IMR-90 (cell line): ENCODE data around the gene BICD1. TPM values are rescaled to one million over a fixed set of nuclear protein-coding genes. Genes with fewer than 3 reads are reported as not detected.

Experiments
- ATAC-seq: fragments of 200-7000 bp; cut with Tn5 transposase; 2 replicates; pipeline ENCODE4 v1.9.1; 2020; ENCODE audit warnings: low read depth, mild to moderate bottlenecking, moderate library complexity
- BruUV-seq: library from RNA; stranded (reverse); fragments of 400-500 nt; replicated peaks from 2 replicates; lab custom pipeline; 2021; lab: Mats Ljungman, UMichigan
- CTCF ChIA-PET: fragments of 300-600 bp; formaldehyde crosslinking; extraction: SDS; loops from one replicate; lab custom pipeline; 2021; ENCODE audit warnings: antibody characterized with exemption; lab: Yijun Ruan, JAX
- POLR2A ChIA-PET: fragments of 300-600 bp; sonication (Branson Sonifier 250); formaldehyde crosslinking; loops from one replicate; lab custom pipeline; 2022; ENCODE audit warnings: antibody characterized with exemption; ENCODE audit not compliant: unreplicated experiment; lab: Charles Lee
- DNase-seq: peaks from one replicate; pipeline ENCODE4 v3.0.0; 2013
- H2AFZ ChIP-seq: replicated peaks from 2 replicates; pipeline ENCODE3; 2013; ENCODE audit warnings: low read length, mild to moderate bottlenecking; ENCODE audit not compliant: poor library complexity
- H2AK5ac ChIP-seq: 2 replicates; pipeline ENCODE4 v1.6.1; 2013; ENCODE audit warnings: low read depth, low read length, inconsistent platforms
- H2AK9ac ChIP-seq: replicated peaks from 2 replicates; pipeline ENCODE3; 2013; ENCODE audit warnings: mild to moderate bottlenecking, low read depth, low read length, moderate library complexity; ENCODE audit not compliant: poor library complexity
- H2BK120ac ChIP-seq: 2 replicates; pipeline ENCODE4 v1.6.1; 2013; ENCODE audit warnings: low read depth, low read length, inconsistent platforms
- H2BK15ac ChIP-seq: 3 replicates; pipeline ENCODE4 v1.6.1; 2013; ENCODE audit warnings: low read depth, low read length, inconsistent platforms
- H2BK20ac ChIP-seq: 2 replicates; pipeline ENCODE4 v1.6.1; 2013; ENCODE audit warnings: low read depth, mild to moderate bottlenecking, inconsistent platforms, low read length, moderate library complexity
- H2BK5ac ChIP-seq: 2 replicates; pipeline ENCODE4 v1.6.1; 2013; ENCODE audit warnings: mild to moderate bottlenecking, low read depth, low read length, inconsistent platforms; ENCODE audit not compliant: poor library complexity, severe bottlenecking
- H3K14ac ChIP-seq: replicated peaks from 2 replicates; pipeline ENCODE4 v1.6.1; 2013; ENCODE audit warnings: low read depth, low read length, inconsistent platforms
- H3K18ac ChIP-seq: 2 replicates; pipeline ENCODE4 v1.6.1; 2013; ENCODE audit warnings: low read depth, low read length, control low read depth
- H3K23ac ChIP-seq: 2 replicates; pipeline ENCODE4 v1.6.1; 2013; ENCODE audit warnings: low read depth, low read length, inconsistent platforms
- H3K27ac ChIP-seq: 2 replicates; pipeline ENCODE4 v1.5.1; 2013; ENCODE audit warnings: mild to moderate bottlenecking, control low read depth, low read length; ENCODE audit not compliant: insufficient read depth
- H3K27me3 ChIP-seq: 2 replicates; pipeline ENCODE4 v1.6.1; 2013; ENCODE audit warnings: low read length; ENCODE audit not compliant: control insufficient read depth, insufficient read depth
- H3K36me3 ChIP-seq: 2 replicates; pipeline ENCODE4 v1.6.1; 2013; ENCODE audit warnings: low read length, mixed read lengths; ENCODE audit not compliant: control insufficient read depth, insufficient read depth
- H3K4ac ChIP-seq: 2 replicates; pipeline ENCODE4 v1.6.1; 2013; ENCODE audit warnings: low read depth, low read length, inconsistent platforms
- H3K4me1 ChIP-seq: 2 replicates; pipeline ENCODE4 v1.6.1; 2013; ENCODE audit warnings: low read length, mixed read lengths; ENCODE audit not compliant: control insufficient read depth, insufficient read depth
- H3K4me2 ChIP-seq: 2 replicates; pipeline ENCODE4 v1.6.1; 2013; ENCODE audit warnings: low read depth, mild to moderate bottlenecking, control low read depth, low read length, moderate library complexity
- H3K4me3 ChIP-seq: 2 replicates; pipeline ENCODE4 v1.5.1; 2013; ENCODE audit warnings: low read depth, mild to moderate bottlenecking, control low read depth, low read length, moderate library complexity; ENCODE audit not compliant: insufficient read depth
- H3K56ac ChIP-seq: 2 replicates; pipeline ENCODE4 v1.6.1; 2013; ENCODE audit warnings: low read length, inconsistent platforms; ENCODE audit not compliant: insufficient read depth; ENCODE audit errors: extremely low read depth
- H3K79me1 ChIP-seq, 2 experiments: 2 replicates each; pipeline ENCODE4 v1.6.1; 2013; ENCODE audit warnings: low read length in 2 of 2, inconsistent platforms in 1 of 2, low read depth in 1 of 2
- H3K9ac ChIP-seq: 2 replicates; pipeline ENCODE4 v1.6.1; 2013; ENCODE audit warnings: low read depth, low read length, control low read depth
- H3K9me1 ChIP-seq: 2 replicates; pipeline ENCODE4 v1.6.1; 2013; ENCODE audit warnings: low read length, inconsistent platforms; ENCODE audit not compliant: insufficient read depth
- H3K9me3 ChIP-seq: 2 replicates; pipeline ENCODE4 v1.6.1; 2013; ENCODE audit warnings: low read length; ENCODE audit not compliant: control insufficient read depth, insufficient read depth
- H4K20me1 ChIP-seq: 2 replicates; pipeline ENCODE4 v1.6.1; 2013; ENCODE audit warnings: low read length, inconsistent platforms; ENCODE audit not compliant: insufficient read depth
- H4K5ac ChIP-seq: 2 replicates; pipeline ENCODE4 v1.6.1; 2013; ENCODE audit warnings: mild to moderate bottlenecking, low read depth, low read length, control low read depth
- H4K8ac ChIP-seq, 2 experiments: 2 replicates each; pipeline ENCODE4 v1.6.1; 2013; ENCODE audit warnings: low read depth in 2 of 2, low read length in 2 of 2, control low read depth in 1 of 2, inconsistent platforms in 1 of 2
- H4K91ac ChIP-seq: 2 replicates; pipeline ENCODE4 v1.6.1; 2013; ENCODE audit warnings: low read depth, low read length, inconsistent platforms; ENCODE audit not compliant: insufficient read depth
- BHLHE40 ChIP-seq: fragments of 150-350 bp; IDR thresholded peaks from 2 replicates; pipeline ENCODE4 v1.6.1; 2016; ENCODE audit warnings: mild to moderate bottlenecking, low read depth, low read length
- CEBPB ChIP-seq: IDR thresholded peaks from 2 replicates; pipeline ENCODE4 v1.6.1; 2012; ENCODE audit warnings: low read depth, low read length, improper control_type of control experiment
- CHD1 ChIP-seq: IDR thresholded peaks from 2 replicates; pipeline ENCODE4 v1.6.1; 2012; ENCODE audit warnings: low read depth, low read length, improper control_type of control experiment
- MAFK ChIP-seq: IDR thresholded peaks from 2 replicates; pipeline ENCODE4 v1.6.1; 2012; ENCODE audit warnings: low read depth, low read length, improper control_type of control experiment
- MAZ ChIP-seq: IDR thresholded peaks from 2 replicates; pipeline ENCODE4 v1.6.1; 2012; ENCODE audit warnings: low read depth, mild to moderate bottlenecking, low read length, improper control_type of control experiment, moderate library complexity, borderline replicate concordance
- NFE2L2 ChIP-seq: fragments of 150-350 bp; IDR thresholded peaks from 2 replicates; pipeline ENCODE4 v1.6.1; 2016; ENCODE audit warnings: low read depth, mild to moderate bottlenecking, low read length
- POLR2A ChIP-seq: IDR thresholded peaks from 2 replicates; pipeline ENCODE4 v1.6.1; 2012; ENCODE audit warnings: mild to moderate bottlenecking, low read depth, low read length
- RCOR1 ChIP-seq: IDR thresholded peaks from 2 replicates; pipeline ENCODE4 v1.6.1; 2012; ENCODE audit warnings: mild to moderate bottlenecking, low read length, improper control_type of control experiment; ENCODE audit not compliant: insufficient replicate concordance
- WGBS, 2 experiments: methylation state at CpG; one replicate each; pipeline versions ENCODE4 v1.1.5 to v1.1.7; 2013; ENCODE audit warnings: missing lambda C conversion rate in 2 of 2; ENCODE audit not compliant: insufficient read length in 1 of 2; ENCODE audit errors: extremely low coverage in 2 of 2; 5-methylcytosine and 5-hydroxymethylcytosine counted together
- dilution Hi-C: fragments of 300-500 bp; cut with HindIII; formaldehyde crosslinking; loops from one replicate; pipeline ENCODE4 v1.14.3; 2018; ENCODE audit warnings: low sequenced_read_pairs; ENCODE audit not compliant: unreplicated experiment
- in situ Hi-C: fragments of 300-500 bp; cut with MboI; formaldehyde crosslinking; loops from 3 replicates; pipeline ENCODE4 v1.14.3; 2019; ENCODE audit warnings: low sequenced_read_pairs, inconsistent platforms, mixed read lengths
- intact Hi-C: fragments of 100-400 bp; cut with micrococcal nuclease; formaldehyde crosslinking; loops from 2 replicates; pipeline ENCODE4 v1.10.0; 2022
- polyA plus RNA-seq, 3 experiments: library from polyadenylated mRNA; depleted of rRNA; stranded (reverse); fragments of >200 nt; gene quantifications; 2 replicates each; pipeline ENCODE4 v1.2.3, GENCODE V29; 2012; ENCODE audit warnings: low replicate concordance in 1 of 3
- total RNA-seq: library from RNA; depleted of rRNA; stranded (reverse); fragments of >200 nt; gene quantifications from 2 replicates; pipeline ENCODE4 v1.2.3, GENCODE V29; 2012
- TF ChIP-seq, protein P1 (sequence below): fragments of 150-350 bp; IDR thresholded peaks from 2 replicates; pipeline ENCODE4 v1.6.1; 2017; ENCODE audit warnings: mild to moderate bottlenecking, antibody characterized with exemption, low read length, low read depth
- TF ChIP-seq, protein P2 (sequence below): fragments of 150-350 bp; IDR thresholded peaks from 2 replicates; pipeline ENCODE4 v1.6.1; 2016; ENCODE audit warnings: low read depth, mild to moderate bottlenecking, low read length, moderate library complexity, borderline replicate concordance

BICD1 gene
- total and polyA plus RNA-seq, 2 of the 4 experiments (the other 2 are of a cell fraction), result 17.2 to 21.8 TPM

DNA sequence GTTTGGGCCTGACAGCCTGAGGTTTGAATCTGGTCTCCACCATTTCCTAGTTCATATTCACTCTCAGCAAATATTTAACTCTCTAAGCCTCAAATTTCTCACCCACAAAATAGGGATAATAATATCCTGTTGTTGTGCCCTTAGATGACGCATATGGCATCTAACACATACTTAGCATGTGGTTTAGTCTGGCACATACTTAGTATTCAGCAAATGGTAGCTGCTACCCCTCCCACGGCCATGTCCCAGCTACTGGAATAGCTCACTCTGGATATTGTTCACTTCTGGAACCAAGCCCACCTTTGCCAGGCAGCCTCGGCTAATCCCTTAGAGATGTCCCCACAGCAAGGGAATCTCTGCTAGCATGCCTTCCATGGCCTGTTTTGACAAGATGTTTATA lies 53.3 kb downstream of the BICD1 start:
- Histone ChIP-seq H4K91ac (no peak overlapping the region), H3K14ac (no peak overlapping the region), H3K27me3 (no peaks in the 10 kb centered on the region), H4K20me1 (peaks cover 16% of the 10 kb centered on the region; the same call in 1 of the 2 replicates), H2AK5ac (no peak overlapping the region), H3K4me3 (no peak overlapping the region), H3K36me3 (peaks cover 4% of the 10 kb centered on the region), H2BK20ac (no peak overlapping the region), H4K8ac (no peak overlapping the region), H3K9me1 (peaks cover 6% of the 10 kb centered on the region; the same call in 1 of the 2 replicates), H2AK9ac (no peak overlapping the region), H2BK120ac (no peak overlapping the region), H2BK15ac (no peak overlapping the region), H3K9me3 (no peaks in the 10 kb centered on the region), H3K18ac (peak overlapping the region; percentile 73), H3K79me1 (peaks cover 25 to 46% of the 10 kb centered on the region in 2 experiments), H3K4me1 (peaks cover 12% of the 10 kb centered on the region), H3K27ac (peak overlapping the region; percentile 43; the same call in 1 of the 2 replicates), H2AFZ (no peak overlapping the region), H4K5ac (peak overlapping the region; percentile 15), H3K4me2 (peak overlapping the region; percentile 43), H3K9ac (no peak overlapping the region), H3K4ac (no peak overlapping the region), H2BK5ac (peak overlapping the region; percentile 32), H3K23ac (no peak overlapping the region), H3K56ac (no peak overlapping the region)
- peak; percentile 41 for DNase-seq
- BruUV-seq, result no TSS peak
- WGBS, 2 experiments, result 43% methylated on average over 1 of the region's 3 CpGs; no CpG with 5 or more reads in 1 of the 2 experiments
- ChIA-PET CTCF (no interaction called here), POLR2A (interaction anchor here (0.6 to 1.0 kb wide), 2 partner anchors 49 to 87 kb away, joined by 3 to 4 read pairs; no protein-coding TSS in a partner anchor)
- intact Hi-C loops (no loop called here), dilution Hi-C loops (no loop called here), in situ Hi-C loops (no loop called here)
- no peak for TF ChIP-seq MAFK
- no peak for TF ChIP-seq NFE2L2
- TF ChIP-seq BHLHE40, result no peak
- TF ChIP-seq RCOR1, result no peak
- no peak for TF ChIP-seq MAZ
- no peak for TF ChIP-seq CEBPB
- no peak for TF ChIP-seq POLR2A
- TF ChIP-seq, protein P1, sequence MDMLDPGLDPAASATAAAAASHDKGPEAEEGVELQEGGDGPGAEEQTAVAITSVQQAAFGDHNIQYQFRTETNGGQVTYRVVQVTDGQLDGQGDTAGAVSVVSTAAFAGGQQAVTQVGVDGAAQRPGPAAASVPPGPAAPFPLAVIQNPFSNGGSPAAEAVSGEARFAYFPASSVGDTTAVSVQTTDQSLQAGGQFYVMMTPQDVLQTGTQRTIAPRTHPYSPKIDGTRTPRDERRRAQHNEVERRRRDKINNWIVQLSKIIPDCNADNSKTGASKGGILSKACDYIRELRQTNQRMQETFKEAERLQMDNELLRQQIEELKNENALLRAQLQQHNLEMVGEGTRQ, result no peak
- no peak for TF ChIP-seq CHD1
- TF ChIP-seq, protein P2, sequence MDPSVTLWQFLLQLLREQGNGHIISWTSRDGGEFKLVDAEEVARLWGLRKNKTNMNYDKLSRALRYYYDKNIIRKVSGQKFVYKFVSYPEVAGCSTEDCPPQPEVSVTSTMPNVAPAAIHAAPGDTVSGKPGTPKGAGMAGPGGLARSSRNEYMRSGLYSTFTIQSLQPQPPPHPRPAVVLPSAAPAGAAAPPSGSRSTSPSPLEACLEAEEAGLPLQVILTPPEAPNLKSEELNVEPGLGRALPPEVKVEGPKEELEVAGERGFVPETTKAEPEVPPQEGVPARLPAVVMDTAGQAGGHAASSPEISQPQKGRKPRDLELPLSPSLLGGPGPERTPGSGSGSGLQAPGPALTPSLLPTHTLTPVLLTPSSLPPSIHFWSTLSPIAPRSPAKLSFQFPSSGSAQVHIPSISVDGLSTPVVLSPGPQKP, result no peak
- peak; percentile 83 for ATAC-seq
